Lower leg skin (tissue), 4 donors: Measurements from ENCODE around the gene EIF4G2. TPM values are rescaled to one million over a fixed set of nuclear protein-coding genes. Genes with fewer than 3 reads are reported as not detected.

ENCODE experiments used
- DNase-seq, 2 donors: peaks; one replicate each; pipeline ENCODE4 v3.0.0-alpha.2; 2019; ENCODE audit warnings: low spot score in 2 of 2
- H3K4me3 ChIP-seq: fragments of 200-600 bp; sonication (generic); 2 replicates; pipeline ENCODE4 v1.5.1; 2017; ENCODE audit warnings: mild to moderate bottlenecking, low read depth; ENCODE audit not compliant: poor library complexity, severe bottlenecking
- POLR2A ChIP-seq, 2 donors: fragments of 450-650 bp; IDR thresholded peaks; one replicate each; pipeline ENCODE4 v1.6.1; 2016 to 2017; ENCODE audit warnings: antibody characterized with exemption in 2 of 2, mild to moderate bottlenecking in 1 of 2, moderate library complexity in 1 of 2
- WGBS, 2 donors: methylation state at CpG; one replicate each; pipeline ENCODE4 v1.1.5; 2018; 5-methylcytosine and 5-hydroxymethylcytosine counted together
- intact Hi-C: fragments of 100-400 bp; cut with DNase I; formaldehyde crosslinking; loops from one replicate; pipeline ENCODE4 v1.15.0; 2023; ENCODE audit warnings: low total_unique reads
- total RNA-seq, 4 donors: library from RNA; depleted of rRNA; stranded (reverse); fragments of >200 nt; gene quantifications; one replicate each; pipeline ENCODE4 v1.1.0, GENCODE V29; 2016
- TF ChIP-seq, protein P1 (sequence below), 3 donors: fragments of 450-650 bp; IDR thresholded peaks; one replicate each; pipeline ENCODE4 v1.5.1; 2016; ENCODE audit warnings: antibody characterized with exemption in 3 of 3, mild to moderate bottlenecking in 3 of 3, moderate library complexity in 2 of 3

The EIF4G2 gene
- total RNA-seq, 4 donors from 2014 or later, result 380 to 450 (median 415) TPM

DNA sequence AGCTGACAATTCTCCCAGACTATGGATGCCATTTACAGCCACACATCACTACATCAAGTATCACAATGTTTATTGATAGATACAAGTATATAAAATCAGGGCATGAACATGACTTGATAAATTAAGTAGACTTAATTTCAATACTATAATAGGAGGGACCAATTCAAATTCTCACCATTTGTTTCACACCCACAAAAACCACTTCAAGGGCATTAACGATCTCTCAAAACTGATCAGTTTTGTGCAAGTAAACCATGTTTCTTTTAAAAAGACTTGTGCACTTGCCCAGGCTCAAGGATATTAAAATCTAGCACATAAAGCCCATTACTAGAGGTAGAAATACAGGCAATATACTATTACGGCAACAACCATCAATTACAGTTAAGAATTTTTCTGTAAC is 11.7 kb downstream of the EIF4G2 start:
- WGBS, 2 donors, result 85 to 88% methylated on average over 2 of the region's 2 CpGs
- DNase-seq, result no peak
- intact Hi-C loops, result no loop called here
- no peak for TF ChIP-seq POLR2A (IDR thresholded peaks at IDR 0.05)
- TF ChIP-seq, protein P1, sequence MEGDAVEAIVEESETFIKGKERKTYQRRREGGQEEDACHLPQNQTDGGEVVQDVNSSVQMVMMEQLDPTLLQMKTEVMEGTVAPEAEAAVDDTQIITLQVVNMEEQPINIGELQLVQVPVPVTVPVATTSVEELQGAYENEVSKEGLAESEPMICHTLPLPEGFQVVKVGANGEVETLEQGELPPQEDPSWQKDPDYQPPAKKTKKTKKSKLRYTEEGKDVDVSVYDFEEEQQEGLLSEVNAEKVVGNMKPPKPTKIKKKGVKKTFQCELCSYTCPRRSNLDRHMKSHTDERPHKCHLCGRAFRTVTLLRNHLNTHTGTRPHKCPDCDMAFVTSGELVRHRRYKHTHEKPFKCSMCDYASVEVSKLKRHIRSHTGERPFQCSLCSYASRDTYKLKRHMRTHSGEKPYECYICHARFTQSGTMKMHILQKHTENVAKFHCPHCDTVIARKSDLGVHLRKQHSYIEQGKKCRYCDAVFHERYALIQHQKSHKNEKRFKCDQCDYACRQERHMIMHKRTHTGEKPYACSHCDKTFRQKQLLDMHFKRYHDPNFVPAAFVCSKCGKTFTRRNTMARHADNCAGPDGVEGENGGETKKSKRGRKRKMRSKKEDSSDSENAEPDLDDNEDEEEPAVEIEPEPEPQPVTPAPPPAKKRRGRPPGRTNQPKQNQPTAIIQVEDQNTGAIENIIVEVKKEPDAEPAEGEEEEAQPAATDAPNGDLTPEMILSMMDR (IDR thresholded peaks at IDR 0.05), result no peak
- H3K4me3 ChIP-seq, result no peak overlapping the region

DNA sequence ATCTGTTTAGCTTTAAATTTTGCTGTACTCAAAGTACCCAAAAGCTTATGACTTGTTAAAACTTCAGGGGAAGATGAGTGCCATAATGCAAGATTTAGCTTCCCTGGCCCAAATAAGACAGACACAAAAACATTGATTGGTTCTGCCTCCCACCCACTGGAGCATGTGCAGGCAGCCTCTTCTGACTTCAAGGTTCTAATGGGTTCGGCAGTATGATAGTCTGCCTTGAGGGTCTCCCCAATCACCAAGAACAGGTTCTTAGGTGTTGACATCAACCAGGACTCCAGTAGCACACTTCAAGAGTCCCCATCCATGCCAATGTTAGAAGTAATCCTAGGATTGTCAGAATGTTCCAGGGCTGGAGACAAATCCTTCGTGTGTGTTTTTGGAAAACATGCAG is 12.5 kb downstream of the EIF4G2 start:
- 56 to 60% methylated on average over 2 of the region's 2 CpGs for WGBS, 2 donors
- DNase-seq, result no peak
- no peak for TF ChIP-seq POLR2A (IDR thresholded peaks at IDR 0.05)
- TF ChIP-seq, protein P1 (IDR thresholded peaks at IDR 0.05), result no peak
- intact Hi-C loops, result no loop called here
- no peak overlapping the region for H3K4me3 ChIP-seq

DNA sequence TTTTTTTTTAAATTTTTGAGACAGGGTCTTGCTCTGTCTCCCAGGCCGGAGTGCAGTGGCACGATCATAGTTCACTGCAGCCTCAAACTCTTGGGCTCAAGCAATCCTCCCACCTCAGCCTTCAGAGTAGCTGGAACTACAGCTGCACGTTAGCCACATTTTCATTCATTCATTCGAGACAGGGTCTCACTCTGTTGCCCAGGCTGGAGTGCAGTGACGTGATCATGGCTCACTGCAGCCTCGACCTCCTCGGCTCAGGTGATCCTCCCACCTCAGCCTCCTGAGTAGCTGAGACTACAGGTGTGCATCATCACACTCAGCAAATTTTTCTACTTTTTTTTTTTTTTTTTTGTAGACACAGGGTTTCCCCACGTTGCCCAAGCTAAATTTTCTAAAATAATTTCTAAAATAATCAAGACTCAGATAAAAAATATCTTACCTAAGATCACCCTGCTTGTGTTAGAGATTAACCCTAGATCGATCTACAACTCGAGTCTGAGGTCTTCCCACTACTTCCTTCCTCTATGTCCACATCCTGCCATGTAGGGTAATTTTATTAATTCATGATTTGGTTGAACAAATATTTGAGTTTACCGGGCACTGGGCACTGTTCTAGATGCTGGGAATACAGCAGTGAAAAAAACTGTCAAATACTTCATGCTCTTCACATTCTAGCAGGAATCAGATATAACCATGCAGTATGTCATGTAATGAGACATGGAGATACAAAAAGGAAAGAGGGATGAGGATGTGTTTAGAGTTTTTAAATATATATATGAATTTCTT is 15.1 kb downstream of the EIF4G2 start:
- DNase-seq, result no peak
- no peak for TF ChIP-seq POLR2A (IDR thresholded peaks at IDR 0.05)
- TF ChIP-seq, protein P1 (IDR thresholded peaks at IDR 0.05), result no peak
- intact Hi-C loops, result loop anchor here (5.0 kb wide), 1 partner anchor 229 kb away; no protein-coding TSS in a partner anchor
- no peak overlapping the region for H3K4me3 ChIP-seq
- WGBS, 2 donors, result 75 to 77% methylated on average over 11 of the region's 11 CpGs

DNA sequence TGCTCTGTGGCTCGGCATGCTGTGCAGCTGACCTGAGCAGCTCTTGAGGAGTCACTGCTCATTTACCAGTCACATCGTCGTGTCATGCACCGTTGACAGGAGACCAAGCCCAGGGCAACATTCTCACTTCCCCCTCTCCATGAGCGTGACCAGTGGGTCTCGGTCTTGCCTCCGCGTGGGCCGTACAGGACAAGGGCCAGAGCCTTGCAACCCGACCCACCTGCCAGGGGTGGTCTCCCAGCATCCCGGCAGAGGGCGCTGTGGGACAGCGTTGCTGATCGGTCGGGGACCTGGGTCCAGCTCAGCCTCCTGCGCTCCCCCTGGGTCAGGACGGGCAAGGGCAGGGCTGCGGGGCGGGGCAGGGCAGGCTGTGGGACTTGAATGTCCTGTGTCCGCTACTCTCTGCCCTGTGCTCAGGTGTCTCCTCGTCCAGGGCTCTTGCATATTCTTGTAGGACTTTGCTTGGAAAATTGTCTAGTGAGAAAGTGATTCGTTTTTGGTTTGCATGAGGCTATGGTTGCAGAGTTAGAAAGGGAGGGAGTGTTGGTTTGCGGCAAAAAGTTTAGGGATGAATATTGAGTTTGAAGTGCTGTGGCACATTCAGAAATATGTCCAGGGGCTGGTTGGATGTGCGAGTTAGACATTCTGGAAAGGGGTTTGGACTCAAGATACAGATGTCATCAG is 16.2 kb downstream of the EIF4G2 start:
- DNase-seq, result peak; percentile 76 to 96
- 9 to 10% methylated on average over 13 to 18 of the region's 24 CpGs for WGBS, 2 donors
- intact Hi-C loops, result loop anchor here (5.0 kb wide), 1 partner anchor 230 kb away; no protein-coding TSS in a partner anchor
- H3K4me3 ChIP-seq, result no peak overlapping the region
- TF ChIP-seq, protein P1 (IDR thresholded peaks at IDR 0.05), result peak in 1 of 3 donors; percentile 72
- no peak for TF ChIP-seq POLR2A (IDR thresholded peaks at IDR 0.05)

DNA sequence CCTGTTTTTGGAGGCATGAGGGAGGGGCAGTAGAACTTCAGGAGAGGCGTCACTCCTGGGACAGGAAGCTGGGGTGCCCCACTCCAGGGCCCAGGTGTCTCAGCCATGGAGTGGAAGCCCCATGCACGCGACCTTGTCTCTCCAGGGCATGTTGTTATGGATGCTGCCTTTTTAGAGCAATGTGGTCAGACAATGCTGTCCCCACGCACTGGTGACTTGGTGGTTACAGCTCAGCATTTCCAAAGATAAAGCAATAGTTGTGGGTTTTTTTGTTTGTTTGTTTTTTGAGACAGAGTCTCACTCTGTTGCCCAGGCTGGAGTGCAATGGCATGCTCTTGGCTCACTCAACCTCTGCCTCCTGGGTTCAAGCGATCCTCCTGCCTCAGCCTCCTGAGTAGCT is 22.3 kb downstream of the EIF4G2 start:
- intact Hi-C loops, result no loop called here
- WGBS, 2 donors, result 91 to 99% methylated on average over 4 to 5 of the region's 5 CpGs

More for the DNA sequence above, 22.3 kb downstream of the EIF4G2 start:
- TF ChIP-seq POLR2A (IDR thresholded peaks at IDR 0.05), result no peak
- TF ChIP-seq, protein P1 (IDR thresholded peaks at IDR 0.05), result no peak
- H3K4me3 ChIP-seq, result no peak overlapping the region
- DNase-seq, result no peak
